ENCODE measurements around the gene SMOC2. TPM values are rescaled to one million over a fixed set of nuclear protein-coding genes. Genes with fewer than 3 reads are reported as not detected.
A peak's percentile ranks its signal among the peaks of the same experiment; 100 is the strongest.
"Not testable (repeated sequence)": the region's sequence is repeated elsewhere in the genome, so short reads cannot be mapped to it uniquely, and the experiment has no call there.

Gene SMOC2
- total RNA-seq, 4 donors from 2014 or later: 5.8 to 14.5 (median 9.0) TPM

DNA sequence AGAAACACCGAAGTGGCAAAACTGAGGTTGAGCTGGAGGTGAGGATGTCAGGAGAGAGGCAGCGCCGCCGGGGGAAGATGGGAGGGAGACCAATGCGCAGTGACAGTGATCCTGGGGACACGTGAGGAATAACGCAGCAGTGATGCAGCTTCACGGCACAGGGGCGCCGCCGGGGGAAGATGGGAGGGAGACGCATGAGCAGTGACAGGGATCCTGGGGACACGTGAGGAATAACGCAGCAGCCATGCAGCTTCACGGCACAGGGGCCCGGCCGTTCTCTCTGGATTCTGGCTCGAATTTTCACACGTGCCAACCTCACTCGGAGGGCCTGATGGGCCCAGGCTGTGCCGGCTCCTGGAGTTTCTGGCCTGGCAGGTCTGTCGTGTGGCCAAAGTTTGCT, 94.7 kb downstream of the SMOC2 start:
- no peak for DNase-seq
- H3K4me3 ChIP-seq: no peak overlapping the region
- no peaks in the 10 kb centered on the region for H3K4me1 ChIP-seq
- no peaks in the 10 kb centered on the region for H3K36me3 ChIP-seq
- no peak overlapping the region for H3K27ac ChIP-seq
- 81 to 87% methylated on average over 7 to 22 of the region's 22 CpGs for WGBS, 2 donors (ENCODE audit: low coverage in 1 of 2)
- H3K27me3 ChIP-seq: no peaks in the 10 kb centered on the region
- TF ChIP-seq POLR2AphosphoS5 (IDR thresholded peaks at IDR 0.05) (no peak), POLR2A (IDR thresholded peaks at IDR 0.05) (no peak), EP300 (IDR thresholded peaks at IDR 0.05; ENCODE audit: low read depth) (no peak)
- TF ChIP-seq, protein P1, sequence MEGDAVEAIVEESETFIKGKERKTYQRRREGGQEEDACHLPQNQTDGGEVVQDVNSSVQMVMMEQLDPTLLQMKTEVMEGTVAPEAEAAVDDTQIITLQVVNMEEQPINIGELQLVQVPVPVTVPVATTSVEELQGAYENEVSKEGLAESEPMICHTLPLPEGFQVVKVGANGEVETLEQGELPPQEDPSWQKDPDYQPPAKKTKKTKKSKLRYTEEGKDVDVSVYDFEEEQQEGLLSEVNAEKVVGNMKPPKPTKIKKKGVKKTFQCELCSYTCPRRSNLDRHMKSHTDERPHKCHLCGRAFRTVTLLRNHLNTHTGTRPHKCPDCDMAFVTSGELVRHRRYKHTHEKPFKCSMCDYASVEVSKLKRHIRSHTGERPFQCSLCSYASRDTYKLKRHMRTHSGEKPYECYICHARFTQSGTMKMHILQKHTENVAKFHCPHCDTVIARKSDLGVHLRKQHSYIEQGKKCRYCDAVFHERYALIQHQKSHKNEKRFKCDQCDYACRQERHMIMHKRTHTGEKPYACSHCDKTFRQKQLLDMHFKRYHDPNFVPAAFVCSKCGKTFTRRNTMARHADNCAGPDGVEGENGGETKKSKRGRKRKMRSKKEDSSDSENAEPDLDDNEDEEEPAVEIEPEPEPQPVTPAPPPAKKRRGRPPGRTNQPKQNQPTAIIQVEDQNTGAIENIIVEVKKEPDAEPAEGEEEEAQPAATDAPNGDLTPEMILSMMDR (IDR thresholded peaks at IDR 0.05): no peak
- no peaks in the 10 kb centered on the region for H3K9me3 ChIP-seq
- in situ Hi-C loops (cut with MboI; ENCODE audit: low pct_ligation_motif_present in 1 of 4, low pct_unique_long_range_greater_than_20kb in 1 of 4, low sequenced_read_pairs in 3 of 4): no loop called here
- intact Hi-C loops (cut with DNase I; ENCODE audit: low total_unique reads): no loop called here

DNA sequence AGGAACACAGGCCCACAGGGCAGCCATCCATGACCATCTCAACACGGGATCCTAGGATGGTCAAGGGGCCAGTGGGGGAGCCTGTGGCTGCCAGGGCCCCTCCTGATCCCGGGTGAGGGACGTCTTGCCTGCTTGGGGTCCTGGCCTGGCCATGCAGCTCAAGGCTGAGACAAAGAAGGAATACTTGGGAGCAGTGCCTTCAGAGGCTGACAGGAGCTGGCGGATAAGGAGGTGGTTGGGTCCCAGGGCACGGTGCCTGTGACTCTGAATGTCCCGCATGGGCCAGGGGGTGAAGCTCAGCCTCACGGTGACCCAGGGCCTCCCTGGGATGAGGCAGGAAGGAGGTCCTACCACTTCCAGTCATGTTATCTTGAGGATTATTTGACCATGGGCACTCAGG, 95.2 kb downstream of the SMOC2 start:
- no peak overlapping the region for H3K27ac ChIP-seq

DNA sequence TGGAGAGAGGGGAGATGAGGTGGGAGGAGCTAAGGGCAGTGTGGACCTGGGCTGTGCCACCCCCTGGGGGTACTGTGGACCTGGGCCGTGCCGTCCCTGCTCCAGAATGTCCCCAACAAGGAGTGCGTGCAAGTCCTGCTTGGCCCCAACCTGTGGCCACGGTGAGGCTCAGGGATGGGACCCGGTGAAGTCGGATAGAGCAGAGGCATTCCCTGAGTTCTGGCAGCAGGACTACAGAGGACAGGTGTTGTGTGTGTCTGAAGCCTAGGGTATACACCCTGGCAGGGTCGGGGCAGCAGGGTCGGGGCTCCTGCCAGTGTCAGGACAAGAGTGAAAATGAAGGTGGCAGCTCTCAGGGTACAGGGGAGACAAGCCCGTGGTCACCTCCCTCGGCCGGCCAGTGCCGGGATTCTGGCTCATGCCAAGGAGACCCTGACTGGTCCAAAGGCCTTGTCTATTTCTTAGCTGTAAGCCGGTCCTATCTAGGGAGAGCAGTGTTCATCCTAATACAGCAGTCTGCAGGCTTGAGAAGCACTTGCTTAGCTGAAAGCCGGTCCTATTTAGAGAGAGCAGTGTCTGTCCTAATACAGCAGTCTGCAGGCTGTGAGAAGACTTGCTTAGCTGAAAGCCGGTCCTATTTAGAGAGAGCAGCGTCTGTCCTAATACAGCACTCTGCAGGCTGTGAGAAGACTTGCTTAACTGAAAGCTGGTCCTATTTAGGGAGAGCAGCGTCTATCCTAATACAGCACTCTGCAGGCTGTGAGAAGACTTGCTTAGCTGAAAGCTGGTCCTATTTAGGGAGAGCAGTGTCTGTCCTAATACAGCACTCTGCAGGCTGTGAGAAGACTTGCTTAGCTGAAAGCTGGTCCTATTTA, 95.9 kb downstream of the SMOC2 start:
- no peaks in the 10 kb centered on the region for H3K27me3 ChIP-seq
- peak overlapping the region in 1 of 4 donors; percentile 21 for H3K27ac ChIP-seq
- H3K9me3 ChIP-seq: no peaks in the 10 kb centered on the region
- TF ChIP-seq, protein P1 (IDR thresholded peaks at IDR 0.05): no peak
- no peak for TF ChIP-seq POLR2AphosphoS5 (IDR thresholded peaks at IDR 0.05)
- TF ChIP-seq POLR2A (IDR thresholded peaks at IDR 0.05): no peak
- no peak for TF ChIP-seq EP300 (IDR thresholded peaks at IDR 0.05; ENCODE audit: low read depth)
- intact Hi-C loops (cut with DNase I; ENCODE audit: low total_unique reads) (no loop called here), in situ Hi-C loops (cut with MboI; ENCODE audit: low pct_ligation_motif_present in 1 of 4, low pct_unique_long_range_greater_than_20kb in 1 of 4, low sequenced_read_pairs in 3 of 4) (no loop called here)
- no peak overlapping the region for H3K4me3 ChIP-seq
- no peaks in the 10 kb centered on the region for H3K36me3 ChIP-seq
- WGBS, 2 donors (ENCODE audit: low coverage in 1 of 2): 82% methylated on average over 17 of the region's 17 CpGs; no CpG with 5 or more reads in 1 of the 2 donors
- DNase-seq: no peak
- H3K4me1 ChIP-seq: no peaks in the 10 kb centered on the region

More for the DNA sequence above, 95.2 kb downstream of the SMOC2 start:
- no peak for TF ChIP-seq POLR2AphosphoS5 (IDR thresholded peaks at IDR 0.05)
- TF ChIP-seq, protein P1 (IDR thresholded peaks at IDR 0.05): no peak
- TF ChIP-seq POLR2A (IDR thresholded peaks at IDR 0.05): no peak
- TF ChIP-seq EP300 (IDR thresholded peaks at IDR 0.05; ENCODE audit: low read depth): no peak
- H3K9me3 ChIP-seq: no peaks in the 10 kb centered on the region
- intact Hi-C loops (cut with DNase I; ENCODE audit: low total_unique reads): no loop called here
- H3K36me3 ChIP-seq: no peaks in the 10 kb centered on the region
- no peaks in the 10 kb centered on the region for H3K27me3 ChIP-seq
- no peak for DNase-seq
- no peak overlapping the region for H3K4me3 ChIP-seq
- no peaks in the 10 kb centered on the region for H3K4me1 ChIP-seq
- in situ Hi-C loops (cut with MboI; ENCODE audit: low pct_ligation_motif_present in 1 of 4, low pct_unique_long_range_greater_than_20kb in 1 of 4, low sequenced_read_pairs in 3 of 4): no loop called here
- 87% methylated on average over 6 of the region's 7 CpGs; no CpG with 5 or more reads in 1 of the 2 donors for WGBS, 2 donors (ENCODE audit: low coverage in 1 of 2)

DNA sequence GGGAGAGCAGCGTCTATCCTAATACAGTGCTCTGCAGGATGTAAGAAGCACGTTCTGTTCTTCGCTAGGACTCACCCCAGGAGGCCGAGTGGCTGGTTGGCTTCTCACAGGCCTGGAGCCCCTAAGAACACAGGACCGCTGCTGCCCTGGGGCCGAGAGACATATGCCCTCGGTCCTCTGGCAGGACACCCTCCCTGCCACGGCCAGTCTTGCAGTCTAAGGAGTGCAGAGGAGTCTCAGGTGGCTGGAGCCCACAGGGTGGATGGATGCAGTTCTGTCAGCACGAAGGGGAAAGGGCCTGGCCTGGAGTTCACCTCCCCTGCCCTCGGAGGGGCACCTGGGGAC, 96.5 kb downstream of the SMOC2 start:
- H3K4me1 ChIP-seq: no peaks in the 10 kb centered on the region
- H3K4me3 ChIP-seq: no peak overlapping the region
- in situ Hi-C loops (cut with MboI; ENCODE audit: low pct_ligation_motif_present in 1 of 4, low pct_unique_long_range_greater_than_20kb in 1 of 4, low sequenced_read_pairs in 3 of 4): no loop called here
- no peak overlapping the region for H3K27ac ChIP-seq
- H3K27me3 ChIP-seq: no peaks in the 10 kb centered on the region
- H3K9me3 ChIP-seq: no peaks in the 10 kb centered on the region
- no peaks in the 10 kb centered on the region for H3K36me3 ChIP-seq
- no peak for DNase-seq
- WGBS, 2 donors (ENCODE audit: low coverage in 1 of 2): 81% methylated on average over 9 of the region's 10 CpGs; no CpG with 5 or more reads in 1 of the 2 donors
- intact Hi-C loops (cut with DNase I; ENCODE audit: low total_unique reads): no loop called here
- TF ChIP-seq POLR2A (IDR thresholded peaks at IDR 0.05) (no peak), EP300 (IDR thresholded peaks at IDR 0.05; ENCODE audit: low read depth) (no peak), POLR2AphosphoS5 (IDR thresholded peaks at IDR 0.05) (no peak)
- TF ChIP-seq, protein P1 (IDR thresholded peaks at IDR 0.05): no peak

DNA sequence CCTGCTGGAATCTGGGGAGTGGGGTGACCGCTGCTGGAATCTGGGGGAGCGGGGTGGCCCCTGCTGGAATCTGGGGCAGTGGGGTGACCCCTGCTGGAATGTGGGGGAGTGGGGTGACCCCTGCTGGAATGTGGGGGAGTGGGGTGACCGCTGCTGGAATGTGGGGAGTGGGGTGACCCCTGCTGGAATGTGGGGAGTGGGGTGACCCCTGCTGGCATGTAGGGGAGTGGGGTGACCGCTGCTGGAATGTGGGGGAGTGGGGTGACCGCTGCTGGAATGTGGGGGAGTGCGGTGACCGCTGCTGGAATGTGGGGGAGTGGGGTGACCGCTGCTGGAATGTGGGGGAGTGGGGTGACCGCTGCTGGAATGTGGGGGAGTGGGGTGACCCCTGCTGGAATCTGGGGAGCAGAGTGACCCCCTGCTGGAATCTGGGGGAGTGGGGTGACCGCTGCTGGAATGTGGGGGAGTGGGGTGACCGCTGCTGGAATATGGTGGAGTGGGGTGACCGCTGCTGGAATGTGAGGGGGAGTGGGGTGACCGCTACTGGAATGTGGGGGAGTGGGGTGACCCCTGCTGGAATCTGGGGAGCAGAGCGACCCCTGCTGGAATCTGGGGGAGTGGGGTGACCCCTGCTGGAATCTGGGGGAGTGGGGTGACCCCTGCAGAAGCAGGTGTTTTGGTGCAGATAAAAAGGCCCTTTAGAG, 97.4 kb downstream of the SMOC2 start:
- H3K27me3 ChIP-seq; H3K27ac ChIP-seq; H3K4me3 ChIP-seq; intact Hi-C loops (cut with DNase I; ENCODE audit: low total_unique reads); in situ Hi-C loops (cut with MboI; ENCODE audit: low pct_ligation_motif_present in 1 of 4, low pct_unique_long_range_greater_than_20kb in 1 of 4, low sequenced_read_pairs in 3 of 4); H3K9me3 ChIP-seq; H3K4me1 ChIP-seq; DNase-seq; H3K36me3 ChIP-seq: not testable (repeated sequence)
- 84 to 100% methylated on average over 1 to 11 of the region's 14 CpGs for WGBS, 2 donors (ENCODE audit: low coverage in 1 of 2)
